Karpas-422 (cell line): ENCODE data around the gene DDX20. TPM values are rescaled to one million over a fixed set of nuclear protein-coding genes. Genes with fewer than 3 reads are reported as not detected.

ENCODE experiments used
- DNase-seq: peaks from one replicate; pipeline ENCODE4 v3.0.0-alpha.2; 2015
- H2AFZ ChIP-seq: fragments of 200-600 bp; sonication (generic); 2 replicates; pipeline ENCODE4 v1.6.1; 2014; ENCODE audit warnings: antibody characterized with exemption, low read length, mixed read lengths
- H3K27ac ChIP-seq: fragments of 200-600 bp; sonication (generic); 2 replicates; pipeline ENCODE4 v1.5.1; 2014; ENCODE audit warnings: mild to moderate bottlenecking, low read length, moderate library complexity
- H3K27me3 ChIP-seq: fragments of 200-600 bp; sonication (generic); 2 replicates; pipeline ENCODE4 v1.6.1; 2014; ENCODE audit warnings: low read length, mixed read lengths
- H3K36me3 ChIP-seq: fragments of 200-600 bp; sonication (generic); 2 replicates; pipeline ENCODE4 v1.6.1; 2014; ENCODE audit warnings: low read length, mixed read lengths; ENCODE audit not compliant: insufficient read depth
- H3K4me1 ChIP-seq: fragments of 200-600 bp; sonication (generic); 2 replicates; pipeline ENCODE4 v1.6.1; 2014; ENCODE audit warnings: mild to moderate bottlenecking, low read length, mixed read lengths
- H3K4me2 ChIP-seq: fragments of 200-600 bp; sonication (generic); 2 replicates; pipeline ENCODE4 v1.6.1; 2014; ENCODE audit warnings: low read length, low read depth, mild to moderate bottlenecking; ENCODE audit not compliant: poor library complexity, severe bottlenecking
- H3K4me3 ChIP-seq: fragments of 200-600 bp; sonication (generic); 2 replicates; pipeline ENCODE4 v1.5.1; 2014; ENCODE audit warnings: mild to moderate bottlenecking, antibody characterized with exemption, low read length, mixed read lengths
- H3K79me2 ChIP-seq: fragments of 200-600 bp; sonication (generic); 2 replicates; pipeline ENCODE4 v1.6.1; 2014; ENCODE audit warnings: mild to moderate bottlenecking, low read length, mixed read lengths
- H3K9ac ChIP-seq: fragments of 200-600 bp; sonication (generic); 2 replicates; pipeline ENCODE4 v1.6.0; 2014; ENCODE audit warnings: low read length
- H3K9me2 ChIP-seq: fragments of 200-600 bp; sonication (generic), shearing (Covaris generic); replicated peaks from 2 replicates; pipeline ENCODE4 v1.6.0; 2014; ENCODE audit warnings: mild to moderate bottlenecking, low read length, moderate library complexity; ENCODE audit not compliant: insufficient read depth
- H3K9me3 ChIP-seq: fragments of 300-700, 200-600 bp; sonication (generic); 2 replicates; pipeline ENCODE4 v1.6.1; 2014; ENCODE audit warnings: low read length, mixed read lengths
- H4K20me1 ChIP-seq: fragments of 200-600 bp; sonication (generic); 2 replicates; pipeline ENCODE4 v1.6.1; 2014; ENCODE audit warnings: mild to moderate bottlenecking, antibody characterized with exemption, low read length, low read depth; ENCODE audit not compliant: insufficient read depth
- total RNA-seq: library from RNA; depleted of rRNA; stranded (reverse); fragments of >200 nt; shearing (Covaris generic); gene quantifications from 2 replicates; pipeline ENCODE4 v1.2.3, GENCODE V29; 2014; ENCODE audit warnings: low replicate concordance

DDX20 gene
- total RNA-seq, 1 experiment from 2014 or later = 33.3 TPM

DNA sequence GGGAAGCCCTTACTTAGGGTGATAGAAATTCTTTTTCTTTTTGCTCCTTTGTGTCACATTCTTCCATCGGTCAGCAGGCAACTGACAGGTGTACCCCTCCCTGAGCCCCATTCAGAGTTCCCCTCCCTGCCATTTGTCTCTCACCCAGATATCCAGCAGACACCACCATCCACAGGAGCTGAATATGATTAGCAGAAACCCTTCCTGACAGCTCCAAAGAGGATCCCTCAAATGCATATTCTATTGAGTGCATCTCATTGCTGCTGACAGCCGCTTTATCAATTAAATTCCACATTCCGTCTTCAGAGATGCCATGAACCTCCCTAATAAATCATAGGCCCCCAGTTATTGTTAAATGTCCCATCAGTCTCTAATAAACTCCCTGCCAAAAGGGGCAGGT is 6.1 kb upstream of the DDX20 start:
- Histone ChIP-seq H3K9ac (no peak overlapping the region), H3K4me2 (no peak overlapping the region), H3K9me3 (no peaks in the 10 kb centered on the region), H3K4me1 (peaks cover 14% of the 10 kb centered on the region), H3K36me3 (no peaks in the 10 kb centered on the region), H3K9me2 (no peaks in the 10 kb centered on the region), H3K27me3 (no peaks in the 10 kb centered on the region), H3K27ac (no peak overlapping the region), H3K79me2 (peaks cover 2% of the 10 kb centered on the region), H4K20me1 (no peaks in the 10 kb centered on the region), H2AFZ (no peak overlapping the region), H3K4me3 (no peak overlapping the region)
- no peak for DNase-seq

DNA sequence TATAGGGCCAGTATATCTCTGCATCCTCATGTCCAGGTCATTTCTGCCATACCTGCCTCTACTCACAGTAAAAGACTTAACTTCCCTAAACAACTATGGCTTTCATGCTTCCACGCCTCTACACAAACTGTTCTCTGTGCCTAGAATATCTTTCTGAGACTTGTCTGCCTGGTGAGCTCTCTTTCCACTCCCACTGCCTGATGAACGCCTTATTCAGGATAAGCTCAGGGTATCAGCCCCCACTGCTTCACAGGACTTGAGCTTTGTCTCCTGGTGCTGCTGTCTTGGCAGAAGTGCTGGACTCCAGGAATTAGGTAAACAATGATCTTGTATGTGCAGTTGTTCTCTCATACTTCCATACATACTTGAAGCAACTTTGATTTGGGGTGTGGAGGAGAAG is 4.8 kb upstream of the DDX20 start:
- Histone ChIP-seq H3K9ac (no peak overlapping the region), H3K4me1 (peaks cover 16% of the 10 kb centered on the region), H3K27me3 (no peaks in the 10 kb centered on the region), H3K36me3 (no peaks in the 10 kb centered on the region), H3K9me2 (no peaks in the 10 kb centered on the region), H3K4me3 (no peak overlapping the region), H3K9me3 (no peaks in the 10 kb centered on the region), H3K79me2 (peaks cover 12% of the 10 kb centered on the region), H3K4me2 (no peak overlapping the region), H2AFZ (no peak overlapping the region), H4K20me1 (no peaks in the 10 kb centered on the region), H3K27ac (no peak overlapping the region)
- DNase-seq = no peak

DNA sequence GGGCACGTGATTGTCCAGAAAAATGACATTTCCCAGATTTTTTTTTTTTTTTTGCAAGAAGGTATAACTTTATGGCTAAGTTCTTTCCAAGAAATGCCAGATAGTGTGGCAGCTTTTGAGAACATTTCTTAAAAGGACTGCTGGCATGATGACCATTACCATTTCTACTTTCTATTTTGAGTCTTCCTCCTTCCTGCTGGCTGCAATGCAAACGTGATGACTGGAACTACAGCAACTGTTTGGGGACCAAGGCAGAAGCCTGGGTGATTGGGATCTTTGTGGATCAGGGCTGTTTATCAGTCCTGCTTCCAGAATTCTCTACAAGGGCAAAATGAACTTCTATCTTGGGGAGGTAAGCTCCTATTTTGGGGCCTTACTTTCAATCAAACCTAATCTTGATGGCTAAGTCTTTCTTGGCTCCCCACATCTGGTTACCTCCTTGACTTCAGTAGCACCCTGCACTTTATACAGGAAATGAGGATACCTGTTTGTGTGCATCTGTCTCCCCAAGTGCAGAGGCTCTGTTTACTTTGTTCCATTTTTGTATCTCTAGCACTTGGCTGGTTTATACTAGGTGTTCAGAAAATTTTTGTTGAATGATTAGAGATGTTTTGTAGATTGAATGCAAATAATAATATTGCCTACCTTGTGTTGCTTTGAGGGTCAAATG is 3.7 kb upstream of the DDX20 start:
- Histone ChIP-seq H3K27ac (no peak overlapping the region), H2AFZ (no peak overlapping the region), H3K27me3 (no peaks in the 10 kb centered on the region), H3K4me1 (peaks cover 21% of the 10 kb centered on the region), H3K4me3 (no peak overlapping the region), H3K9me3 (no peaks in the 10 kb centered on the region), H3K9ac (no peak overlapping the region), H4K20me1 (no peaks in the 10 kb centered on the region), H3K79me2 (peaks cover 24% of the 10 kb centered on the region), H3K9me2 (no peaks in the 10 kb centered on the region), H3K4me2 (no peak overlapping the region), H3K36me3 (no peaks in the 10 kb centered on the region)
- no peak for DNase-seq

DNA sequence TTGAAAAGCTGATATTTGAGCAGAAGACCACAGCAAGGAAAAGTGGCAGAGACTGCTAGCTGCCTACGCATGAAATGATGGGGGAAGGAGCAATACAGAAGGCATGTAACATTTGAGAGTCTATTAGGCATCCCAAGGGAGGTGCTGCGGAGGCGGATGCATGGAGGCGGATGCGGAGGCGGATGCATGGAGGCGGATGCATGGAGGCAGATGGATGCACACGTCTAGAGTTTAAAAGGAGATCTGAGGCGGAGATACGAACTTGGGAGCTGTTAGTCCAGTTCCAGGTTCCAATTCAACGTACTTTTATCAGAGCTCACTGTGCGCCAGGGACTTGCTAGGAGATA is 744 bp upstream of the DDX20 start:
- Histone ChIP-seq H4K20me1 (no peaks in the 10 kb centered on the region), H3K9me3 (no peaks in the 10 kb centered on the region), H3K79me2 (peaks cover 49% of the 10 kb centered on the region), H3K9me2 (no peaks in the 10 kb centered on the region), H3K36me3 (peaks cover 11% of the 10 kb centered on the region; the same call in 1 of the 2 replicates), H2AFZ (peak overlapping the region; percentile 64), H3K27ac (peak overlapping the region; percentile 67), H3K27me3 (no peaks in the 10 kb centered on the region), H3K9ac (peak overlapping the region; percentile 92), H3K4me1 (peaks cover 33% of the 10 kb centered on the region), H3K4me3 (peak overlapping the region; percentile 83), H3K4me2 (peak overlapping the region; percentile 75)
- peak; percentile 91 for DNase-seq

DNA sequence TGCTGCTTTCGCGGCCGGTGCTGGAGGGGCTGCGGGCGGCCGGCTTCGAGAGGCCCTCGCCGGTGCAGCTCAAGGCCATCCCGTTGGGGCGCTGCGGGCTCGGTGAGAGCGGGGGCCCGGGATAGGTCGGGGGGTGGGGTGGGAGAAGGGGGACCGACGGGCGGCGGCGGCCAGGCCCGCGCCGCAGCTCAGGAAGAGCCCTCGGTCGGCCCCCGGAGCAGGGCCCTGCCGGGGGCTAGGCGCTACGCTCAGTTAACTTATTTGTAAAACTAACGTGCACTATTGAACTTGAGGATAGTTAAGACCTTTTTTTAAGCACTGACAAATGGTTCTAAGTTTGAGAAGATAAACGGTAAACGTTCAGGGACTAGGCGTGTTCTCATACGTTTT is 418 bp downstream of the DDX20 start:
- no peaks in the 10 kb centered on the region for H3K9me3 ChIP-seq
- peak overlapping the region; percentile 83 for H3K4me3 ChIP-seq
- no peaks in the 10 kb centered on the region for H3K9me2 ChIP-seq
- peaks cover 55% of the 10 kb centered on the region for H3K79me2 ChIP-seq
- peak overlapping the region; percentile 67; the same call in 1 of the 2 replicates for H3K27ac ChIP-seq
- DNase-seq = peak; percentile 58
- no peaks in the 10 kb centered on the region for H3K27me3 ChIP-seq
- no peak overlapping the region for H2AFZ ChIP-seq
- peaks cover 33% of the 10 kb centered on the region for H3K4me1 ChIP-seq
- peaks cover 19% of the 10 kb centered on the region; the same call in 1 of the 2 replicates for H3K36me3 ChIP-seq
- H4K20me1 ChIP-seq = no peaks in the 10 kb centered on the region
- peak overlapping the region; percentile 92 for H3K9ac ChIP-seq
- H3K4me2 ChIP-seq = peak overlapping the region; percentile 75

DNA sequence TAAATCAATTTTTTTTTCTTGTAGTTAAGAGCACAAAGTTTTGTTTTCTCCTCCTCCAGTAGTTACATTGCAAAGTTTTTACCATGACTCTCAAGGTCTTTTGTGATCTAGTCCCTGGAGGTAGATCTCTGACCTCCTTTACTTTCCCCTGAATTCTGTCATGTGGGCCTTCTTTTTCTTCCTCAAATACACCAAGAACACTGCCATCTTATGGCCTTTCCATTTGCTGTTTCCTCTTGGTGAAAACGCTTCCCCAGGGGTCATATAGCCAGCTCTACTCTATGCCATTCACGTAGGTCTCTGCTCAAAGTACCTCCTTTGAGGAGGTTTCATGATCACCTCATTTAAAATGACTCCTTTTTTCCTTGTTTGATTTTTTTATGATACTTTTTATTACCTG is 2.7 kb downstream of the DDX20 start:
- peaks cover 55% of the 10 kb centered on the region for H3K79me2 ChIP-seq
- no peak overlapping the region for H3K4me2 ChIP-seq
- H2AFZ ChIP-seq = no peak overlapping the region
- H3K9me2 ChIP-seq = no peaks in the 10 kb centered on the region
- H3K27ac ChIP-seq = no peak overlapping the region
- H4K20me1 ChIP-seq = no peaks in the 10 kb centered on the region
- DNase-seq = no peak
- H3K4me3 ChIP-seq = no peak overlapping the region
- no peaks in the 10 kb centered on the region for H3K27me3 ChIP-seq
- no peak overlapping the region for H3K9ac ChIP-seq
- H3K36me3 ChIP-seq = peaks cover 38% of the 10 kb centered on the region; the same call in 1 of the 2 replicates
- peaks cover 26% of the 10 kb centered on the region for H3K4me1 ChIP-seq
- no peaks in the 10 kb centered on the region for H3K9me3 ChIP-seq

DNA sequence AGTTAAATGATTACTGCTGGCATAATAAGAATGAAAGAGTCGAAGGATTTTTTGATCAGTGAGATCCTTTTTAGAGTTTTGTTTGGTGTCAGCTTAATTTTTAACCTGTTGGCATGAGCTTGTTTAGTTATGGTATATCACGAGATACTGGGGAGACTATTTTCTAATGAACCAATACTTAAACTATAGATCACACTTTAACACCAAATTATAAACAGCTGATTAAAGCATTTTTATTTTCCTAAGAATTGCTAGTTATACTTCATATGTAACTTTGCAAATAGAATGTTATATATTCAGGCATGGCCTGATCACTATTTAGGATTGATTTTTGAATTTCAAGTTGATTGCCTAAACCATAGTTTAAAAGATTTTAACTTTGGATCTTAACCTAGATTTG is 6.0 kb downstream of the DDX20 start:
- no peaks in the 10 kb centered on the region for H4K20me1 ChIP-seq
- no peak for DNase-seq
- H3K36me3 ChIP-seq = peaks cover 64% of the 10 kb centered on the region
- H3K4me2 ChIP-seq = no peak overlapping the region
- H3K9ac ChIP-seq = no peak overlapping the region
- peaks cover 38% of the 10 kb centered on the region for H3K79me2 ChIP-seq
- no peaks in the 10 kb centered on the region for H3K9me3 ChIP-seq
- peaks cover 15% of the 10 kb centered on the region for H3K4me1 ChIP-seq
- H3K4me3 ChIP-seq = no peak overlapping the region
- no peak overlapping the region for H3K27ac ChIP-seq
- no peak overlapping the region for H2AFZ ChIP-seq
- H3K9me2 ChIP-seq = no peaks in the 10 kb centered on the region
- H3K27me3 ChIP-seq = no peaks in the 10 kb centered on the region

DNA sequence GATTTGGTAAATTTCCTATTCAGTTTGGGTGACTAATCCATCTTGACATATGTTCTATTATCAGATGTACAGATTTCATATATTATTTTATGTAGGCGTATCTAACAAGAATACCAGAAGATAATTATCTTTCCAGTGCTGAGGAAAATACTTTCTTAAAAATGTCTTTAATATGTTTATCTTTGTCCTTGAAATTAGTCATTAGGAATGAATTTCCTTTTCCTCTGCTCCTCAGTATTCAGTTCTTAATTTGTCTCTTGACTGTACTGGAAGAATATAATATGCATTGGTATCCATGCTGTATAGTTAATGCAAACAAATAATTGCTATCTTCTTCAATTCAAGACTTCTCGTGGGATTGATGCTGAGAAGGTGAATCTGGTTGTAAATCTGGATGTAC is 6.6 kb downstream of the DDX20 start:
- H3K4me3 ChIP-seq = no peak overlapping the region
- H3K9me3 ChIP-seq = no peaks in the 10 kb centered on the region
- no peaks in the 10 kb centered on the region for H4K20me1 ChIP-seq
- H3K79me2 ChIP-seq = peaks cover 32% of the 10 kb centered on the region
- no peaks in the 10 kb centered on the region for H3K27me3 ChIP-seq
- DNase-seq = no peak
- H3K27ac ChIP-seq = no peak overlapping the region
- peaks cover 68% of the 10 kb centered on the region for H3K36me3 ChIP-seq
- H3K9me2 ChIP-seq = no peaks in the 10 kb centered on the region
- no peak overlapping the region for H3K4me2 ChIP-seq
- H3K4me1 ChIP-seq = peaks cover 9% of the 10 kb centered on the region
- H3K9ac ChIP-seq = no peak overlapping the region
- no peak overlapping the region for H2AFZ ChIP-seq
